Activated naive CD8-positive, alpha-beta T cell treated with anti-CD3 and anti-CD28 coated beads, Interleukin-2, amount 50 U/mL, for 16 hours (primary cell): ENCODE results near the gene MAD1L1.

Source experiments
- DNase-seq: peaks from one replicate; pipeline ENCODE4 v3.0.0-alpha.2; 2020; ENCODE audit warnings: low read depth, low spot score

Gene MAD1L1

DNA sequence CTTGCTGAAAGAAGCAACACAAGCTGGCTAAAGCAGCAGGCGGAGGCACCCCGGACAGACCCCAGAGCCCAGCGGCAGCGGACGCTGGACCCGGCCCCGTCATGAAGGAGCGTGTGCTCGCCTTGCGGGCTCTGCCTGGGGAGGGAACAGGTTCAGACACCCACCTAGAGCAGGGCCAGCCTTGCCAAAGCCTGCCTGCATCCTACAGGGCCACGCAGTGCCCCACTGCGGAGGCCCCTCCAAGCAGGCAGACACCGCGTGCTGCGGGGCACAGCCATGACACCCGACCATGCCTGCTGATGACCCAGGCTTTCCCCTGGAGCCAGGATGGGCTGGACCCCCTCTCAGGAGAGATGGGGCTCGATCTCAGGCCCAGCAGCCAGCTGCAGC is 91.7 kb downstream of the MAD1L1 start:
- no peak for DNase-seq

DNA sequence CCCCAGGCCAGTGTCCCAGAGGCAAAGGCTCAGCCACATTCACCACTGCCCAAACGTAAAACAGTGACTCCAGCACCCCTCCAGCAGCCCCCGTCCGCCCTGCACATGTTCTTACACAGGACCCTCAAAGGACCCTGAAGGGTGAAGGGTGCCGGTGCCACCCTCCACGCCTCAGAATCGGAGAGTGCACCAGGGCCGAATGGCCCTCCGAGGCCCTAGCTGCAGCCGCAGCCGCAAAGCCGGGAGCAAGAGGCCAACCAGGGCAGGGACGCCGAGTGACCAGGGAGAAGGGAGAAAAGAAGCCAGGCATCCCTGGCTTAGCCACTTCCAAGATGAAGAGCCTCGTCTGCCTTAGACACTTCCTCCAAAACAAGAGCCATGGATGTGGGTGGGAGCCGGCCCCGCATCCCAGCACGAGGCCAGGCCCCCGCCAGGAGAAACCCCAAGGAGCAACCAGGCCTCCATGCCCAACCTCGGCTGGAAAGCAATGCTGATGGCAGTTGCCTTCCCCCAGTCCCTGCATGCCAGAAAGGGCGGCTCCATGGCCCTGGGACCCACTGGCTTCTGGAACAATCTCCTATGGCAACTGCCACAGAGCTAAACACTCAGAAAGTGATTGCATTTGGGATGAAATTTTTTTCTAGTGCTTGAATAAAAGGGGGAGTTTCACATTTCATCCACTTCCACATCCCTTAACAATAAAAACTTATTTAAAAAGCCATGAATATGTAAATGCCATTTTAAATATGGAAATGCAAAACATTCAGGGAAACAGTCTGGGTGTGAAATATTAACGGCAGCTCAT is 92.3 kb downstream of the MAD1L1 start:
- no peak for DNase-seq

DNA sequence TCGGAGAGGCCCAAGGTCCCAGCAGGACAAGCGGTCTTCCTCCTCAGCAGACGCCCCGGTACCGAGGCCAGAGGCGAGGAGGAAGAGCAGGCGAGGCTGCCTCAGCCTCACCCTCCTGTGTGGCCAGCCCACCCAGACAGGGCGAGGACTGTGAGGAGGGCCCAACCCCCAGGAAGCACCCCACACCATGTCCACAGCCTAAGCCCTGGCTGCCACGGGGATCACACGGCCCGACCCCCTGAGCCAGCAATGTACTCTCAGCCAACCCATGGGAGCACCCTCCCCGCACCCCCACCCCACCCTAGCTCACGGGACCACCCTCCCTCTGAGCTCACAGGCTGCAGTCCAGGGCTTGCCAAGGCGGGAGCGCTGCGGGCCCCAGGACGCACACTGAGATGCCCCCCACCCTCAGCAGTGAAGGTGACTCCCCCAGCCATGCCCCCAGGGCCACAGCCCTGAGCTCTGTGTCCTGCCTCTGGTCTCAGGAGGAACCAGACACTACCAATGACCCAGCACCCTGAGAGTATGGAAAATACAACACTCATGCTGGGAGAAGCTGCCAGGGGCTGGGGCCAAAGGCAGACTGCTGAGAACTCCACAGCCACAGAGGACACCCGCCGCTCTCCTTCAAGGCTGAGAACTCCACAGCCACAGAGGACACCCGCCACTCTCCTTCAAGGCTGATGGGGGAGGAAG is 93.6 kb downstream of the MAD1L1 start:
- no peak for DNase-seq

DNA sequence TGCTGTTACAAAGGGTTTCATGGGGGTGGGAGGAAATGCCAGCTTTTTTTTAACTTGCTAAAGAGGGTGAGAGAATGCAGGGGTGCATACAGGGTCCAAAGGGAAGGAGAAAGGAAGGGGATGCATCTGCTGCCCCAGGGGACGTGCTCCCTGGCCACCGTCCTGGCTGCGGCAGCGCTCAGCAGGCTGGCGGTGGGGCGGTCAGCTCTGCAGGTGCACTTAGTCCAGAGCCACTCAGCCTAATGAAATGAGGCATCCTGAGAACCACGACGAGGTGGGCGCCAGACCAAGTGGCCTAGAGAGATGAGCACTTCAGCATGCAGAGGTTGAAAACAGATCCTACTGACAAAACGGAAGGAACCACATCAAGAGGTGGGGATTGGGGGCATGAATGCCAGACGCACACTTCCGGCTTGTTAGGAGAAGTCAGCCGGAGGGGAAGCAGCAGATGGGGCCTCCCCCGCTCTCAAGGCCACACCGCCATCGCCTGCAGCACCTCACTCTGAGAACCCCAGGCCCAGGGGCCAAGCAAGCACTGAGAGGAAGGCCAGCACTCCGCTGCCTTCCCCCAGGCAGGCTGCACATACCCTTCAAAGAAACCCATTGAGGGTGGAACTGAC is 94.5 kb downstream of the MAD1L1 start:
- DNase-seq = peak; percentile 21

DNA sequence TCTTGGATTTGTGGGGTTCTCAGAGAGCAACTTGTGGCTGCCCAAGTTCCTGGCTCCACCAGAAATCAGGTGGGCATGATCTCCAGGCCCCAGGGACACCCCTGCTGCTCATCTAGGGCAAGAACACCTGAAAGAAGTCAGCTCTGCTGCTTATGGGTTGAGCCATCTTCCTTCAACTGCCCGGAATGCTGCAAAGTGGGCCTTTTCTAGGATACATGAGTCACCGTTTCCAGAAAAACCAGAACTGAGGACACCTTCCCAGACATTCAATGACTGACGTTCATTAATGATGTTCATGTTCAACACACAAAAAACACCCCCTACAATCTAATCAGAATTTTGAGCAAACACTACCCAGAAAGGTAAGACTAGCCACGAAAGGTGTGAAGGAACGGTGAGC is 98.0 kb downstream of the MAD1L1 start:
- no peak for DNase-seq

DNA sequence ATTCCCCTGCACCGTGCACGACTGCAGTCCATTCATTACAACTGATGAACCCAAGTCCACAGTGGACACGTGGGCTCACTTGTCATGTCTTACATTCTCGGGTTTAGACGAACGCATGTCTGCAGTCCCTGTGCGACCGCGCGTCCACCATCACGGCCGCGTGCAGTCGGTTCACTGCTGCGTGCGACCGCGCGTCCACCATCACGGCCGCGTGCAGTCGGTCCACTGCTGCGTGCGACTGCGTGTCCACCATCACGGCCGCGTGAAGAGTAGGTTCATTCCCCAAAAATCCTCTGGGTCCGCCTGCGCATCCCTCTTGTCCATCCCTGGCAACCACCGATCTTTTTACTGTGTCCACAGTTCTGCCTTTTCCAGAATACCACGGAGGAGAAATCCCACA is 100.5 kb downstream of the MAD1L1 start:
- no peak for DNase-seq

DNA sequence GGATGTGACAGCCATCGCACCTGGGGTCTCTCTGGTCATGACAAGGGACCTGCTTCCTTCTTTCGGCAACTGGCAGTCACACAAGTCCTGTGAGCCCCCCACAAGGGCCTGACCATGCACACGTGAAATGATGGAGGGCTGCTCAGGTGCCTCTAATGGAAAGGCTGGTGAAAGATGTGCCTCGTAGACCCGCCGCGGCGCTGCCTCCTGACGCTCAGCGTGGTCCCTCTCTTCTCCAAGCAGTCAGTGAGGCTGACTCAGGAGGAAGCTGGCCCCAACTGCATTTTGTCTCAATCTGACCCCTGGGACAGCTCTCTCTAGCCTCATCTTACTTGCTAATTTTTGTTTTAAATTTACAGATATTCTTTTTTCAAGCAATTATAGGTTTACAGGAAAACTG is 100.9 kb downstream of the MAD1L1 start:
- DNase-seq = no peak

DNA sequence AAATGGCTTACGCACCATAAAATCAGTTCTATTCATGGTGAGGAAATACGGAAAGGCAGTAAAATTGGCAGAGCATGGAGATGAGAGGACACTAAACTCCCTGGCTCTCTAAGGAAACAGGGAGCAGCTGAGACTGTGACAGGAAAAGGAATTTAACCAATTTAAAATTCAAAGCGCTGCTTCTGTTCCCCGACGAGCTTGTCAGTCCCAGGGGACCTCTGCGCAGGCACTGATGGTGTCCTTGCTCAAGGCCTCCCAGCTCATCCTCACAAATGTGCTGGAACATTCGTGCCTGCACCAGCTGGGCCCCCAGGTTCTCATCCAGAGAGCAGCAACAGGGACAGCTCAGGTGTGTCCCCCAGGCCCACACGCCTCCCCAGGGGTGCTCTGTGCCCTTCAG is 101.4 kb downstream of the MAD1L1 start:
- DNase-seq = no peak

DNA sequence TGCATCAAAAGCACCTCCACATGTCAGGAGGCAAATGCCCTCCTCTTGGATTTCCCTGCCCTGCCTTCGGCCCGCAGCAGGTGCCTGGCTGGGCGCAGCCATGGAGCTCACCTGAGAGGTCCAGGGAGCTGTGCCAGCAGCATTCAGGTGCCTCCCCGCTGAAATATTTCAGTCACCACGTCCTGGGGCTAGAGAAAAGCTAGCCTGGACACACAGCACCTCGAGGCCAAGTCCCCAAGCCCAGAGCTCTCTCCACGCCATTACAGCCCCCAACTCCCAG is 102.7 kb downstream of the MAD1L1 start:
- DNase-seq = no peak

DNA sequence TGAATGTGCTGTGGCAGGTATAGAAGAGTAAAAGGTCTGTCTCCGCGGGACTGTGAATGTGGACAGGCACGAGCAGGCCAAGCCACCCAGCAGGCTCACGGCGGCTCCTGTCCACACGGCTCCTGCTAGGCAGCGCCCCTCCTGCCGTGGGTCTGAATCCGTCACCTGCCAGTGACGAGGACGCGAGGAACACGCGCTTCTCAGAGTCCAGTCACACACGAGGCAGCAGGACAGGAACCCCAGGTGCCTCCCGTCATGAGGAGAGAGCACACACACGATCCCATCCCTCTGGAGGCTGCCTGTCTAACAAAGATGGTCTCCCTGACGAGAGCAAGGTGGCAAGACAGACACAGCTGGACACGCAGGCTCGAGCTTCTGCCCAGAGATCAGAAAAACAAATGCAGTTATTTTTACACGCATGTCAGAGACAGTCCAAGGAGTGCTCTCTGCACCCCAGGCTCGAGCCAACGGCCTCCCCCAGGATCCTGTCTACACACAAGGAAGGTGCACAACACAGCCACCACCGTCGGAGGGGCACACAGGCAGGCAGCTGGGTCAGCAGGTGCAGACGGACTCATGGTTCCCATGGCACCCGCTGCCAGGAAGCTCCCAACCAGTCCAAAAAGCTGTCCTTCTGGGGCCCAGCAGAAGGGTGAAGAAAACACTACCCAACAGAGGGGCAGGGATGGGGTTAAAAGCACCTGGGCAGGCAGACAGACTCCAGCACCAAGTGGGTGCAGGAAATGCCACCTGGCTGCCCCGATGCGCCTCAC is 103.2 kb downstream of the MAD1L1 start:
- no peak for DNase-seq

DNA sequence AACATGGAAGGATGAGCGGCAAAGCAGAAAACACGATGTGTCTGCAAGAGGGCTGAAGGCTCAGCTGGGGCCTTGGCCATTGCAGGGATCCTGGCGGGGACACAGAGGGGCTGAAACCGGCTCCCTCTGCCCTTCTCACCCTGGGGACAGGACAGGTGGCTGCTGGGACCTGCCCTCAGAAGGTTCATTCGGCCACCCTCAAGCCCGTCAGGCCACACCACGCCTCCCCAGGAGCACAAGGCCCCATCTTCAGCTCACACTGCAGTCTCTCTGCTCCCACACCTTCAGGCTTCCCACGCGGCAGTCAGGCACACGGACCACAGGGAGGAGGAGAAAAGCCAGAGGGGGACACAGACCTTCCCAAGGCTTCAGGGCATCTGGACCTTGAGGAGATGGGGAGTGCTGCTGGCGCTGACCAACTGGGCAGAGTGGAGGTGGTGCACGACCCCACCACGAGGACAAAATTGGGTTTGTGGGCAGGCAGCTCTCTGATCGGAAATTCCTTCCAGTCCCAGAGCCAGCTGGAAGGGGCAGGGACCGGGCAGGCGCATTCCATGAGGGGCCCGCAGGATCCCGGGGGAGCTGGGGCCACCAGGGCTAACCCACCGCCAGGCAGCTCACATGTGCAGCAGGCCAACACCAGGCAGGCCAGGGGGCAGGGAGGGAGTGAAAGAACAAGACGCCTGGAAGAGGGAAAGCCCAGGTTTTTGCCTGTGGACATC is 104.0 kb downstream of the MAD1L1 start:
- no peak for DNase-seq

DNA sequence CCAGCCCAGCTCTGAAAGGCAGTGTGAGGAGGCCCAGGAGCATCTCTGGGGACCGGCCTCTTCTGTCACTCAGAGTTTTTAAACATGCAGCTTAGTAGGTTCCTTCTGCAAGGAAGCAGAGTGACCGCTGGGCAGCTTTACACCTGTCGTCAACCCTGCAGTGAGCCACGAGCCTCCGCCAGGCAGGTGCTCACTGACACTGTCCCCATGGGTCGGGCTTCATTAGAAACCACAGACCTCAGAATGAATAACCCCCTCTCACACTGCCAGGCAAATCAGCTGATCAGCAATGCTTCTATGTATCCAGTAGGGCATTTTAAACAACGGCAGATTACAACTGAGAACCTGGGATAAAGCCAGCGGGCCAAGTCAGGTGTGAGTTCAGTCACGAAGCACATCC is 106.1 kb downstream of the MAD1L1 start:
- no peak for DNase-seq

DNA sequence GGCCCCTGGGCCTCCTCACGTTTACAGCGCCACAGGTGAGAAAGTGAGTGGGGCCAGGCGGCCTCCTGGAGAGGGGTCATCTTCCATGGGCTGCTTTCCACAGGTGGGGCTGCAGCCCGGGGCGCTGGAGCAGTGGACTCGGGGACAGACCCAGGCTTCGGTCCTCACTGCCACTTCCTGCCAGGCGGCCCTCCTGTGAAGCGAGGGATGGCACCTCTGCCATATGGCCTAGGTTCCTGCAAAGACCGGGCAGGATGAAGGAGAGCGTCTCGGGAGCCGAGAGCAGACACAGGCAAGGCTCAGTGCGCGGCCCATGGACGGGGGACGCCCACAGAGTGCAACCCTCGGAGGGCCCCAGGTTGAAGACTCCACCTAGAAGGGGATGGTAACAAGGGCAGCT is 106.8 kb downstream of the MAD1L1 start:
- no peak for DNase-seq

DNA sequence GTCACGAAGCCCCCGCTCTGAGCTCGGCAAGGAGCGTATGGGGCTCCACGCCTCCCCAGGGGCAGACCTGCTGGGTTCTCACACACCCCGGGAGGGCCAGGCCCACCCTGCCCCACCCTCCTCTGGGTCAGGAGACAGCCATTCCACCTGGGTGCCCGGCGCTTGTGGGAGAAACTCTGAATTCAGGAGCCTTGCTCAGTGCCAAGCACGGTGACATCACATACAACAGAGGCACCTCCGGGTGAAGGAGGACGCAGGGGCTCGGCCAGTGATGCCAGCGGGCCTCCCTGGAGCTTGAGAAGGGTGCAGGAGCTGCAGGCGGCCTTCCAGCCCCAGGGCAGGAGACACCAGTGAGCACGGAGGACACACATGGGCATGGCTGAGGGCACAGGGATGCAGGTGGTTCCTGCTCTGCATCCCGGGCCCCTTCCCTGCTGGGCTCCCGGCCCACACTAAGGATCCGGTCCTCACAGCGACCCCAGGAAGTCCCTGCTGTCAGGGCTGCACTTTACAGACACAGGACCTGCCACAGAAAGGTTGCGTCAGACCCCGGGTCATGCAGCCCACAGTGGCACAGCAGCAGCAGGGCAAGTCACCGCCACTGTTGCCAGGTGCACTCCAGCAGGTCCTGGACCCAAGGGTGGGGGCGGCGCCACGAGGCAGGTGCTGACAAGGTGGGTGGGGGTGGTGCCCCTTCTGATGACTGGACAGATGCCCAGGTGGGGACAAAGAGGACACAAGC is 108.0 kb downstream of the MAD1L1 start:
- no peak for DNase-seq

DNA sequence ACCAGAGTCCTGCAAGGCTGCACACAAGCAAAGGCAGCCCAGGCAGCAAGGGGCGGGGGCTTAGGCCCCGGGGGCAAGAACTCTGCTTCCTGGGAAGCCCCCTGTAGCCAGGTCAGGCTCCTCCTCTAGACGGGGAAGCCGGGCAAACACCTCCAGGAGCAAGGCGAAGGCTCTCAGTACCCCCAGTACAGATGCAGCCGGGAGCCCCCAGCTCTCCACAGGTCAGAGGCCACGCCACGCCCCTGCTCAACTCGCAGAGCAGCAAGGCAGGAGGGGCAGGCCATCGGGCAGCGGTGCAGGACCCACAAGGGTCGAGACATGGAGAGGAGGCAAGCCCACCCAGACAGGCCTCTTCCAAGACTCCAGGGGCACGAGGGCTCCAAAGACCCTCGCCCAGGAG is 108.8 kb downstream of the MAD1L1 start:
- DNase-seq = no peak

DNA sequence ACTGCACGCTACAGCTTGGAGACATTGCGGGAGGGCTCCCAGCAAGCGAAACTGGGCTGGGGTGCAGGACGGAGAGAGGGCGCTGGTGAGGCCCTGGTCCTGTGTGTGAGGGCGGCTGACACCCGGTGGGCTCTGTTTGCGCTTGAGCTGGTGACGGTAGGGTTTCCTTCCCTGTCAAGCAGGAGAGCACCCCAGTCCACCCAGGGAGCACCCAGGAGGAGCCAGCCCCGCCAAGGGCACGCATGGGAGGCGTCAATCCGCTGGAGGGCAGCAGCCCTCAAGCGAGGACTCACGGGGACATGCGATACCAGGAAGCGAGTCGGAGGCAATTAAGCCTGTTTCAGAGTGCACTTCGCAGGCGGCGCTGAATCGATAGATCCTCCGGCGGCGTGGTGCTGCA is 109.4 kb downstream of the MAD1L1 start:
- DNase-seq = no peak

DNA sequence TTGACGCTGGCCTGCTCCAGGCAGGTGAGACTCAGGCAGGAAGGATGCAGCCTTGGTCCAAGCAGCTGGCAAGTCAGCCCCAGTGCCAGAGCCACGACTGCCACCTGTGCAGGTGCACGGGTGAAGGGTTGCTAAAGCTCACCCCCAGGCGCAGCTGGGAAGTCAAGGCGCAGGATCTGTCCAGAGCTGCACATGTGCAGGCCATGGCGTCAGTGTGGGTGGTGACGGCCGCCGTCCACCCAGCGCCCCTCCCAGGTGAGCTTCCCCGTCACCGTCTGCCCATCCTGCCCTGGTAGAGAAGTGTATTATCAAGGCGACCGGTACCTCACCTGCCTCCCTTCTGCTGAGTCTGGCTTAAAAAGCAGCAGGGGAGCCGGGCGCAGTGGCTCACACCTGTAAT is 110.1 kb downstream of the MAD1L1 start:
- no peak for DNase-seq

DNA sequence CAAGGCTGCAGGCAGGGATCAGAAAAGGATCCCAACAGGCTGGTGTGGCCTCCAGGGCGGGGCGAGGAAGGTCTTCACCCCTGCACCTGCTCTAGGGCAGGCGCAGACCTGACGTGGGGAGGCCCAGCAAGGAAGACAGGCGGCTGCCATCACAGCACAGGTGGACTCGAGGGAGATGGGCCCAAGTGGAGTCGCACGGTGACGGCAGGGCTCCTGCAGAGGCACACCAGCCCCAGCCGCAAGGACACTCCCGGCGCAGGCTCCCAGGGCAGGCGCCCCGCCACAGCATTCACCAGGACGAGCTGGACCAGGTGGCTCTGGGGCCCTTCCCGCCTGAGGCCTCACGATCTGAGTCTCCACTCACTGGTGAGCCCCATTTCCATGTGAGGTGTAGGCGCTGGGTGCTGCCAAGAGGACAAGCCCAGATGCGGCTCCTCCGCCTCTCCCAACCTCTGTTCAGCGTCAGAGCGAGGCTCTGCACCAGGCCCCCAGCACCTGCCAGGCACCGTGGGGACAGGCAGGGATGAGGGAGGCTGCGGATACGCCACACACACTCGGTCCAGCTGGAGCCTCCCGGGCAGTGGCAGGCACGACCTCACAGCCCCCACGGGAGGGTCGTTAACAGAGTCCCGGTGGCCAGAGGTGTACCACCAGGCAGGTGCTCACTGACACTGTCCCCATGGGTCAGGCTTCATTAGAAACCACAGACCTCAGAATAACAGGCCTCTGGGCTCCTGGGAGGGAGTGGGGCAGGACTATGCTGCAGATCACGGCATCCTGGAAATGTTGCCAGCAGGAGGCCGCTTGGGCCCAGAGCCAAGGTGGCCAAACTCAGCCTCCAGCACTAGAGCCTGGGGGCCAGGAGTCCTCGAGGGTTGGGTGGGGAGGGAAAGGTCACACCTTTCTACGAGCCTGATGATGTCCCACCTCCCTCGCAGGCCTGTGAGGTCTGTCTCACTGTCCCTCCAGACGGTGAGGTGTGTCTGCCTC is 111.6 kb downstream of the MAD1L1 start:
- no peak for DNase-seq

DNA sequence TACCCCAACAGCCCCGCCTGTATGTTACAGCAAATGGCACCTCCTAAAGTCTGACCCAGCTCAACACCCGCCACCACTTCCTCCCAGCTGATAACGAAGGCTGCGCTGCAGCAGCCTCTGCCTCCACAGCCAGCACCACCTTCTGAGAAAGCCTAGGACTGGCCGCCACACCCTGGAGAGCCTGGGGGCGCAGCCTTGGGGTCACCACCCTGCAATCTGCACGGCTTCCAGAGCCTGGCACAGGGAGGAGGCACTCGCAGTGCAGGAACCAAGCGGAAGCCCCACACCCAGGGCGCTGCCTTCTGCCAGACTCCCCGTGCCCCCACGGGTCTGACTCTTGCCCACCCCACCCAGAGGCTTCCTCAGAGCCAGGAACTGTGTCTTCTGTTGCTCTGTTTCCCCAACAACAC is 112.5 kb downstream of the MAD1L1 start:
- no peak for DNase-seq
